ENCODE measurements around the gene GPR146.

DNA sequence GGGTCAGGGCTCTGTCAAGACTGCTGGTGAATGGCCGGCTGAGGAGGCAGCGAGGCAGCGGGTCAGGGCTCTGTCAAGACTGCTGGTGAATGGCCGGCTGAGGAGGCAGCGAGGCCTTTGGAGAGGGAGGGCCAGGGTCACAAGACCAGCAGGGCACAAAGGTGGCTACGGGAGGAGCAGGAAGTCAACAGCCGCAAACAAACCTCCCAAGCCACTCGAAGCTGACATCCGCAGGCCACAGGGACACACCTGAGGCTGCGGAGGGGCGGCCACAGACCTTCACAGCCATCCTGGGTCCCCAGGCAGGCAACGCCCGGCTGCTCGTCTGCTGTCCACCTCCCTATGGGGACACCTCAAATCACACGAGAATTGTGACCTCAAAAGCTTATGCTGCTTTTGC lies 34.6 kb downstream of the GPR146 start:
- TF ChIP-seq, protein P1, sequence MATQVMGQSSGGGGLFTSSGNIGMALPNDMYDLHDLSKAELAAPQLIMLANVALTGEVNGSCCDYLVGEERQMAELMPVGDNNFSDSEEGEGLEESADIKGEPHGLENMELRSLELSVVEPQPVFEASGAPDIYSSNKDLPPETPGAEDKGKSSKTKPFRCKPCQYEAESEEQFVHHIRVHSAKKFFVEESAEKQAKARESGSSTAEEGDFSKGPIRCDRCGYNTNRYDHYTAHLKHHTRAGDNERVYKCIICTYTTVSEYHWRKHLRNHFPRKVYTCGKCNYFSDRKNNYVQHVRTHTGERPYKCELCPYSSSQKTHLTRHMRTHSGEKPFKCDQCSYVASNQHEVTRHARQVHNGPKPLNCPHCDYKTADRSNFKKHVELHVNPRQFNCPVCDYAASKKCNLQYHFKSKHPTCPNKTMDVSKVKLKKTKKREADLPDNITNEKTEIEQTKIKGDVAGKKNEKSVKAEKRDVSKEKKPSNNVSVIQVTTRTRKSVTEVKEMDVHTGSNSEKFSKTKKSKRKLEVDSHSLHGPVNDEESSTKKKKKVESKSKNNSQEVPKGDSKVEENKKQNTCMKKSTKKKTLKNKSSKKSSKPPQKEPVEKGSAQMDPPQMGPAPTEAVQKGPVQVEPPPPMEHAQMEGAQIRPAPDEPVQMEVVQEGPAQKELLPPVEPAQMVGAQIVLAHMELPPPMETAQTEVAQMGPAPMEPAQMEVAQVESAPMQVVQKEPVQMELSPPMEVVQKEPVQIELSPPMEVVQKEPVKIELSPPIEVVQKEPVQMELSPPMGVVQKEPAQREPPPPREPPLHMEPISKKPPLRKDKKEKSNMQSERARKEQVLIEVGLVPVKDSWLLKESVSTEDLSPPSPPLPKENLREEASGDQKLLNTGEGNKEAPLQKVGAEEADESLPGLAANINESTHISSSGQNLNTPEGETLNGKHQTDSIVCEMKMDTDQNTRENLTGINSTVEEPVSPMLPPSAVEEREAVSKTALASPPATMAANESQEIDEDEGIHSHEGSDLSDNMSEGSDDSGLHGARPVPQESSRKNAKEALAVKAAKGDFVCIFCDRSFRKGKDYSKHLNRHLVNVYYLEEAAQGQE (IDR thresholded peaks at IDR 0.05; ENCODE audit: insufficient read depth in 1 of 2, low read depth in 2 of 2, low read length in 2 of 2), result no peak
- TF ChIP-seq SIN3A (IDR thresholded peaks at IDR 0.05; ENCODE audit: borderline replicate concordance, insufficient read depth, low read length), result no peak
- no peak for TF ChIP-seq POLR2AphosphoS5 (IDR thresholded peaks at IDR 0.05; ENCODE audit: low read depth, low read length)
- TF ChIP-seq TAF1 (IDR thresholded peaks at IDR 0.05; ENCODE audit: borderline replicate concordance, insufficient read depth, low read length), result no peak
- no peak for TF ChIP-seq FOXP2 (optimal IDR thresholded peaks at IDR 0.05; ENCODE audit: borderline replicate concordance, extremely low read depth, extremely low read length, insufficient read depth)

Measured in PFSK-1 (cell line).